Erythroblast (primary cell): Measurements from ENCODE around the gene RUFY1.
"Not testable (repeated sequence)": the region's sequence is repeated elsewhere in the genome, so short reads cannot be mapped to it uniquely, and the experiment has no call there.

Source experiments
- GATA1 ChIP-seq: IDR thresholded peaks from 2 replicates; pipeline ENCODE4 v1.6.1; 2011; ENCODE audit warnings: low read depth, mild to moderate bottlenecking, control low read depth, low read length, moderate library complexity
- POLR2A ChIP-seq: IDR thresholded peaks from 2 replicates; pipeline ENCODE4 v1.6.1; 2011; ENCODE audit warnings: mild to moderate bottlenecking, low read length

DNA sequence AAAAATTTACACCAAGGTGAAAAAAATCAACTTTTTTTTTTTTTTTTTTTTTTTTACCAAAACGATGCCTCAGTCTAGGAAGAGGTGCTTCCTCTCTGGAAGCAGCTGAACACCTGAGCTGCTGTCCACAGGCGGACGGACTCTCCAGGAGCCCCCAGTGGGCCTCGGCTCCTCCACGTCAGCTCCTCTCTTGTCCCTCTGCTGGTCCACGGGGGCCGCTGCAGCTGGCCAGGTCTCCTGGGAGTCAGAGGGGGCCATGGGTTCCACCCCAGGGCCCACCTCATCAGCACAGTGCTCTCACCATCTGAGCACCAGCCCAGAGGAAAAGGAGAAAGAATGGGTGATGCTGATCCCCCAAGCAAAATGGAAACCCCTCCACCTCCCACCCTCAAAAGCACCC, 32.6 kb upstream of the RUFY1 start:
- not testable (repeated sequence) for TF ChIP-seq POLR2A, GATA1
